Metanephros (tissue), 1 donor: ENCODE data around the gene NDUFC2. TPM values are rescaled to one million over a fixed set of nuclear protein-coding genes. Genes with fewer than 3 reads are reported as not detected.

Experiments used
- total RNA-seq: library from RNA; depleted of rRNA; stranded (reverse); fragments of >200 nt; gene quantifications from one replicate; pipeline ENCODE4 v1.2.3, GENCODE V29; 2014

The NDUFC2 gene
- 134 TPM for total RNA-seq

DNA sequence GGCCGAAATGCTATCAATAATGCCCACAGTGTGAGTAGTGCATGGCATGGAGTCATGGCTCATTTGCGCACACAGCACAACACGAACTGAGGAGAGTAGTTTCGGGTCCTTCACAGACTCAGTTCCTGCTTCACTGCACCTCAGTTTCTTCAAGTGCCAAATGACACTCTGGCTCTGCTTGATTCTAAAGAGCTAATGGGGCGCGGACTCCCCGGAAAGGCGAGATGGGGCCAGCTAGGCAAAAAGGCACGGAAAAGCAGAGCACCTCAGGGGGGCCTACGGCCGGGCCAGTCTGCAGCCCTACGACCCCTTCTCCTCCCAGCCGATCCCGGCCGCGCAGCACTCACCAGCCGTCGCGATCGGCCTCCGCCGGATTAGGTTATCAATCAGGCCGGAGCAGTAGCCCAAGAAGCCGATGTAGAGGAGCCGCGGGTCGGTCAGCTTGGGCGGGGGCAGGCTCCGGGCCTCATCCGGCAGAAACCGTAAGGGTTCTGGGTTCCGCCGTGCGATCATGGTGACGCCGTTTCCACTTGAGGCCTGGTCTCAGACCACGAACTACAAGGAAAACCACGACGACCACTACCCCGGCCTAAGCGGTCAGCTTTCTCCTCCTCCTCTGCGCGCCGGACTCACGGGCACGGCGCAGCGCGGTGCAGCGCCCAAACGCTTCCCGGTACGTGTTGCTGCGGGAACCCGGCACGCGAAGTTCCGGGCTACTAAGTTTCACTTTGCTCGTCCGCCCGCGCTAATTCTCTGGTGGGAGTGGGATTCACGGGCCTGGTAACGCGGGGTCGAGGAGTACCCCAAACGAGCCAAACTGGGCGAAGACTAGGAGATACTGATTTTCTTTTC lies at the start of gene NDUFC2:
TSS of gene NDUFC2 (minus strand) at position 631 of the 852 bp plus-strand sequence. CDS start at position 513, 118 bp downstream.

GRCh38 chr11:78063440-78064181 lies 16.1 kb downstream of the NDUFC2 start, which contains the start of gene THRSP:
TSS of gene THRSP (plus strand) at chr11:78063861. CDS start at chr11:78063882, 21 bp downstream.

DNA sequence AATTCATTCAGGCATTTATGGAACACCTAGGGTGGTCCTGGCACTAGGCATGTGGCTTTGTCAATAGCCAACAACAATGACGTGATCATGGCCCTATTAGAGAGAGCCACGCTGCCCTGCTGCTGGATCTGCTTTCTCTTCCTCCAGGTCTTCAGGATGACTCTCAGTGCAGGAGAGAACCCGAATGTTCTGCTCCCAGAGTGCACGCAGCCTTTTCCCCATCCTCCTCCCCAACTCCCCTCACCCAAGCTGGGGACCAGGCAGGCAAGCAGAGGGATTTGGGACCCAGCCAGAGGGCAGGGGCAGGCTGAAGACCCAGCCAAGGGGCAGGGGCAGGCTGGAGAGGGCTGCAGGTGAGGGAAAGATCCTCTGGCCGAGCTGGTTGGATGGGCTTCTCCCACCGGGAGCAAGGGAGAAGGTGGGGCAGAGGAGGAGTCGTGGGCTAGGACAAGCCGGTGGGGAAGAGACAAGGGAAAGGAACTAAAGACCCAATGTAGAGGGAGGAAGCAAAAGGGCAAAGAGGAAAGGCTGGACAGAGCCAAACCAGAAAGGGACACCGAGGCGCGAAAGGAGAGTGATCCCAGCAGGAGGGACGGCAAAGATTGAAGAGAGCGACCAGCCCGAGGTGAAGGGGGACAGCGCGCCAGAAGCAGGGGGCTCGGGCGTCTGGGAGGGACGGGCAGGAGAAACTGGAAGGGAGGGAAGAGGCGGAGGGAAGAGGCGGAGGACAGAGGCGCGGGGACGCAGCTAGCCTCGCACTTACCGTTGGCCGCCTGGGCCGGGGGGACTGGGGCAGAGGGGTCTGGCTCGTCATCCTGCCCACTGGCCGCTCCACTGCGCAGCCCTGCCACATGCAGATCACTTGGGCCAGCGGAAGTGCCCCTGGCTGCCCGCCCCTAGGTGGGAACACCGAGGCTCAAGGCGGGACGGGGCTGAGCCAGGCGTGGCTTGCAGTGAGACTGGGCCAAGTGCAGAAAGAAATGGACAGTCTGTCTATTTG lies 57.0 kb downstream of the NDUFC2 start, which contains the start of gene KCTD14:
TSS of gene KCTD14 (minus strand) at position 880 of the 1,000 bp plus-strand sequence. CDS start at position 853, 27 bp downstream.

Other genes with a start within 250 kb of the NDUFC2 start
- gene INTS4, start 85.2 kb downstream of the NDUFC2 start, total RNA-seq, result 59.3 TPM
- gene KCTD14, start 56.6 kb downstream of the NDUFC2 start, total RNA-seq, result 7.8 TPM
- gene THRSP, start 16.0 kb downstream of the NDUFC2 start, total RNA-seq, result 2.0 TPM
- 29.9 TPM for gene ALG8, start 59.8 kb upstream of the NDUFC2 start, total RNA-seq
- 6.5 TPM for gene KCTD21, start 108.8 kb upstream of the NDUFC2 start, total RNA-seq
- gene USP35, start 109.1 kb upstream of the NDUFC2 start, total RNA-seq, result 7.3 TPM